ENCODE results near the gene MBNL2. TPM values are rescaled to one million over a fixed set of nuclear protein-coding genes. Genes with fewer than 3 reads are reported as not detected.

MBNL2 gene
- total RNA-seq, 2 donors from 2014 or later: 47.5 to 50.8 TPM

GRCh38 chr13:97435323-97435722, 213.2 kb downstream of the MBNL2 start:
- intact Hi-C loops (cut with DNase I): no loop called here
- peak overlapping the region in 1 of 2 donors; percentile 69 for H3K4me3 ChIP-seq
- no peaks in the 10 kb centered on the region for H3K9me3 ChIP-seq
- H3K27ac ChIP-seq: no peak overlapping the region
- no peaks in the 10 kb centered on the region for H3K27me3 ChIP-seq
- no peaks in the 10 kb centered on the region for H3K36me3 ChIP-seq (replicated peaks in 1 of 2; ENCODE audit: insufficient read depth in 1 of 2, low read depth in 2 of 2)
- DNase-seq: no peak
- ATAC-seq: no peak
- TF ChIP-seq POLR2A (IDR thresholded peaks at IDR 0.05) (no peak), CTCF (IDR thresholded peaks at IDR 0.05) (no peak)
- 33% methylated on average over 3 of the region's 3 CpGs for WGBS, 2 donors
- H3K4me1 ChIP-seq: no peaks in the 10 kb centered on the region

- TF ChIP-seq POLR2A (IDR thresholded peaks at IDR 0.05): no peak
- TF ChIP-seq CTCF (IDR thresholded peaks at IDR 0.05): no peak
- ATAC-seq (no peak), DNase-seq (no peak)
- intact Hi-C loops (cut with DNase I): no loop called here
- Histone ChIP-seq H3K27ac (no peak overlapping the region), H3K4me3 (no peak overlapping the region), H3K27me3 (no peaks in the 10 kb centered on the region), H3K4me1 (no peaks in the 10 kb centered on the region), H3K36me3 (replicated peaks in 1 of 2; ENCODE audit: insufficient read depth in 1 of 2, low read depth in 2 of 2) (no peaks in the 10 kb centered on the region), H3K9me3 (no peaks in the 10 kb centered on the region)
- 50 to 54% methylated on average over 5 of the region's 5 CpGs for WGBS, 2 donors
Measured at GRCh38 chr13:97435794-97436193, 213.7 kb downstream of the MBNL2 start.

GRCh38 chr13:97436845-97437244, 214.7 kb downstream of the MBNL2 start:
- no peaks in the 10 kb centered on the region for H3K36me3 ChIP-seq (replicated peaks in 1 of 2; ENCODE audit: insufficient read depth in 1 of 2, low read depth in 2 of 2)
- H3K4me3 ChIP-seq: no peak overlapping the region

GRCh38 chr13:97437729-97438128, 215.6 kb downstream of the MBNL2 start:
- H3K27ac ChIP-seq: no peak overlapping the region
- no peak for ATAC-seq
- no peak overlapping the region for H3K4me3 ChIP-seq
- no peaks in the 10 kb centered on the region for H3K4me1 ChIP-seq
- intact Hi-C loops (cut with DNase I): no loop called here
- TF ChIP-seq CTCF (IDR thresholded peaks at IDR 0.05): no peak
- no peak for TF ChIP-seq POLR2A (IDR thresholded peaks at IDR 0.05)
- WGBS, 2 donors: 86% methylated on average over 2 of the region's 2 CpGs
- no peaks in the 10 kb centered on the region for H3K9me3 ChIP-seq
- H3K27me3 ChIP-seq: no peaks in the 10 kb centered on the region
- H3K36me3 ChIP-seq (replicated peaks in 1 of 2; ENCODE audit: insufficient read depth in 1 of 2, low read depth in 2 of 2): no peaks in the 10 kb centered on the region
- DNase-seq: no peak

More at GRCh38 chr13:97436845-97437244, 214.7 kb downstream of the MBNL2 start:
- Histone ChIP-seq H3K4me1 (no peaks in the 10 kb centered on the region), H3K9me3 (no peaks in the 10 kb centered on the region), H3K27ac (no peak overlapping the region), H3K27me3 (no peaks in the 10 kb centered on the region)
- ATAC-seq (no peak), DNase-seq (no peak)
- intact Hi-C loops (cut with DNase I): no loop called here
- TF ChIP-seq POLR2A (IDR thresholded peaks at IDR 0.05) (no peak), CTCF (IDR thresholded peaks at IDR 0.05) (no peak)
- 91 to 97% methylated on average over 2 of the region's 2 CpGs for WGBS, 2 donors

- no peak for ATAC-seq
- H3K27me3 ChIP-seq: no peaks in the 10 kb centered on the region
- intact Hi-C loops (cut with DNase I): no loop called here
- no peak for DNase-seq
- H3K4me3 ChIP-seq: no peak overlapping the region
- no peaks in the 10 kb centered on the region for H3K9me3 ChIP-seq
- no peaks in the 10 kb centered on the region for H3K4me1 ChIP-seq
- no peak overlapping the region for H3K27ac ChIP-seq
- H3K36me3 ChIP-seq (replicated peaks in 1 of 2; ENCODE audit: insufficient read depth in 1 of 2, low read depth in 2 of 2): no peaks in the 10 kb centered on the region
- 81 to 89% methylated on average over 3 of the region's 3 CpGs for WGBS, 2 donors
- TF ChIP-seq CTCF (IDR thresholded peaks at IDR 0.05) (no peak), POLR2A (IDR thresholded peaks at IDR 0.05) (no peak)
Measured at GRCh38 chr13:97438856-97439595, 216.9 kb downstream of the MBNL2 start.
